ENCODE measurements around the gene NAT8L.

DNA sequence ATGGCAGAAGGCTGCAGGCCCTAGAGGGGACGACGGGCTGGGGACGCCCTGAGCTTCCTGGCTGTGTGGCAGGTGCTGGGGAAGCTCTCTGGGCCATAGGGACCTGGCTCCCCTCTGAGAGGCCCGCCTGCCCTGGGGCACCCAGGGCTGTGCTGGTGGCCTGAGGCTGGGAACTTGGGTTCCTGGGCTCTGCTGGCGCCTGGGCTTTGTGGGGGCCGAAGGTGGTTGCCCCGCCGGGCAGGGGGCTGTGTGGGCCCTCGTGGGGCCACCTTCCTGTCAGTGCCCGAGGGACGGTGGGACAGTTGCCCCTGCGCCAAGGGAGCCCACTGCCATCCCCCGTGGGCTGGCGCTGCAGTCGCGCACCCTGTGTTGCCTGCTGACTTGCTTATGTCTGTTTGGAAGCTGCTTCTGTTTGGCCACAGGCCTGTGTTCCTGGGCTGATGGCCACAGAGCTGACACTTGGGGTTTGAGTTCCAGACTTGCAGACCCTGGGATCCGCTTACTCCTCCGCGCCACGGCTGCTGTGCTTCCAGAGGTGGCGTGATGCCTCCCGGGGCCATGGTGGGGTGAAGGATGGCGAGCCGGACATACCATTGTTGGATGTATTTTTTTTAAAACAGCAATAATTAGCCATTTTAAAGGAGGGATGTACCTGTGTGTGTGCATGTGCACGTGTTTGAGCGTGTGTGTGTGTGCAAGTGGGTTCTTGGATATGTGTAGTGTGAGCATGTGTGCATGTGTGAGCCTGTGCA, 8.5 kb downstream of the NAT8L start:
- TF ChIP-seq EZH2phosphoT487 (conservative IDR thresholded peaks at IDR 0.05; ENCODE audit: low read length), result no peak
- TF ChIP-seq, protein P1, sequence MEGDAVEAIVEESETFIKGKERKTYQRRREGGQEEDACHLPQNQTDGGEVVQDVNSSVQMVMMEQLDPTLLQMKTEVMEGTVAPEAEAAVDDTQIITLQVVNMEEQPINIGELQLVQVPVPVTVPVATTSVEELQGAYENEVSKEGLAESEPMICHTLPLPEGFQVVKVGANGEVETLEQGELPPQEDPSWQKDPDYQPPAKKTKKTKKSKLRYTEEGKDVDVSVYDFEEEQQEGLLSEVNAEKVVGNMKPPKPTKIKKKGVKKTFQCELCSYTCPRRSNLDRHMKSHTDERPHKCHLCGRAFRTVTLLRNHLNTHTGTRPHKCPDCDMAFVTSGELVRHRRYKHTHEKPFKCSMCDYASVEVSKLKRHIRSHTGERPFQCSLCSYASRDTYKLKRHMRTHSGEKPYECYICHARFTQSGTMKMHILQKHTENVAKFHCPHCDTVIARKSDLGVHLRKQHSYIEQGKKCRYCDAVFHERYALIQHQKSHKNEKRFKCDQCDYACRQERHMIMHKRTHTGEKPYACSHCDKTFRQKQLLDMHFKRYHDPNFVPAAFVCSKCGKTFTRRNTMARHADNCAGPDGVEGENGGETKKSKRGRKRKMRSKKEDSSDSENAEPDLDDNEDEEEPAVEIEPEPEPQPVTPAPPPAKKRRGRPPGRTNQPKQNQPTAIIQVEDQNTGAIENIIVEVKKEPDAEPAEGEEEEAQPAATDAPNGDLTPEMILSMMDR (IDR thresholded peaks at IDR 0.05; ENCODE audit: insufficient read depth, low read length, poor library complexity, severe bottlenecking), result no peak

Measured in SU-DHL-6 (cell line).